ENCODE measurements around the gene RFNG. TPM values are rescaled to one million over a fixed set of nuclear protein-coding genes. Genes with fewer than 3 reads are reported as not detected.

The RFNG gene
- total RNA-seq, 1 experiment from 2014 or later, result 31.5 TPM

DNA sequence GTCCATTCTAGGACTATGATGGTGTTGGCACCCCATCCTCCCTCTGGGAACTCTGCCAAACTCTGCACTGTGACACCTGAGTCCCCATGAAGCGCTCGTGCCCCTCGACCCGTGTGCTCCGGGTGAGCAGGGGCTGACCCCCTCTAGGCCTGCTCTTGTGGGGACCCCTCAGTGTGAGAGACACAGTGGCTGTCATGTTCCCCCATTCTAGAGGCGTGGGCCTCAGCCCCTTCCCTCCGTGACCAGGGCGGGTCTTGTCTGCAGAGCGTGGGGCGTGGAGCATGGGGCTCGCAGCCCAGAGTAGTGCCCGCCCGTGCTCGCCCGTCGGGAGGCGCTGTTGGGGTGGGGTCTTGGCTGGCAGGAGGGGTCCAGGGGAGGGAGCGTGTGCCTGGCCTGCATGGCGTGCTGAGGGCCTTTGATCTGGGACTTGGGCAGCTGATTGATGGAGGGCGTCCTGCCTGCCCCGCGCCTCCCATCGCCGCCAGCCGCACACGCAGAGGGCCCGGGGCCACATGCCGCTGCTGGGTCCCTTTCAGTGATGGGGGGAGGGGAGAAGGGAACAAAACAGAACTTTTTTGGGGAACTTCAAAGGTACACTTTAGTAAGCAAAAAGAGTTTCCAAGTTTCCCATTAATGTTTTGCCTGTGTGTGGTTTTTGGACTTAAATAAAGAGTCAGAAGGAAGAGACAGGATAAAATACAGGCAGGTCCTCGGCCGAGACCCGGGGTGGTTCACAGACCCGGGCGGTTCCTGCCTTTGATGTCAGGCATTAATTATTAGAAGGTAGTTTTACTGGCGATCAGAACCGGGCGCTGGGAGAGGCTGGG lies 51.4 kb downstream of the RFNG start:
- TF ChIP-seq, protein P1, sequence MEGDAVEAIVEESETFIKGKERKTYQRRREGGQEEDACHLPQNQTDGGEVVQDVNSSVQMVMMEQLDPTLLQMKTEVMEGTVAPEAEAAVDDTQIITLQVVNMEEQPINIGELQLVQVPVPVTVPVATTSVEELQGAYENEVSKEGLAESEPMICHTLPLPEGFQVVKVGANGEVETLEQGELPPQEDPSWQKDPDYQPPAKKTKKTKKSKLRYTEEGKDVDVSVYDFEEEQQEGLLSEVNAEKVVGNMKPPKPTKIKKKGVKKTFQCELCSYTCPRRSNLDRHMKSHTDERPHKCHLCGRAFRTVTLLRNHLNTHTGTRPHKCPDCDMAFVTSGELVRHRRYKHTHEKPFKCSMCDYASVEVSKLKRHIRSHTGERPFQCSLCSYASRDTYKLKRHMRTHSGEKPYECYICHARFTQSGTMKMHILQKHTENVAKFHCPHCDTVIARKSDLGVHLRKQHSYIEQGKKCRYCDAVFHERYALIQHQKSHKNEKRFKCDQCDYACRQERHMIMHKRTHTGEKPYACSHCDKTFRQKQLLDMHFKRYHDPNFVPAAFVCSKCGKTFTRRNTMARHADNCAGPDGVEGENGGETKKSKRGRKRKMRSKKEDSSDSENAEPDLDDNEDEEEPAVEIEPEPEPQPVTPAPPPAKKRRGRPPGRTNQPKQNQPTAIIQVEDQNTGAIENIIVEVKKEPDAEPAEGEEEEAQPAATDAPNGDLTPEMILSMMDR (conservative IDR thresholded peaks at IDR 0.05; ENCODE audit: low read depth, low read length), result no peak
- TF ChIP-seq EZH2 (IDR thresholded peaks at IDR 0.05; ENCODE audit: borderline replicate concordance, low read depth, low read length, poor library complexity, severe bottlenecking), result no peak
- Histone ChIP-seq H3K36me3 (ENCODE audit: insufficient read depth, low read length, poor library complexity, severe bottlenecking) (no peaks in the 10 kb centered on the region), H3K27ac (ENCODE audit: low read depth, low read length, poor library complexity, severe bottlenecking) (no peak overlapping the region), H3K9me3 (ENCODE audit: low read depth, low read length, poor library complexity, severe bottlenecking) (no peaks in the 10 kb centered on the region), H3K4me3 (ENCODE audit: low read depth, low read length, poor library complexity, severe bottlenecking) (no peak overlapping the region), H3K27me3 (replicated peaks; ENCODE audit: insufficient read depth, low read depth, low read length, poor library complexity) (no peaks in the 10 kb centered on the region), H3K4me1 (ENCODE audit: insufficient read depth, low read length, poor library complexity, severe bottlenecking) (peaks cover 9% of the 10 kb centered on the region)
- BruUV-seq (replicated peaks), result no TSS peak
- POLR2A ChIA-PET (ENCODE audit: low non-redundant PET), result no interaction called here
- CTCF ChIA-PET, result no interaction called here
- no peak for DNase-seq (ENCODE audit: low spot score)
- intact Hi-C loops (cut with micrococcal nuclease; ENCODE audit: unreplicated experiment), result no loop called here

DNA sequence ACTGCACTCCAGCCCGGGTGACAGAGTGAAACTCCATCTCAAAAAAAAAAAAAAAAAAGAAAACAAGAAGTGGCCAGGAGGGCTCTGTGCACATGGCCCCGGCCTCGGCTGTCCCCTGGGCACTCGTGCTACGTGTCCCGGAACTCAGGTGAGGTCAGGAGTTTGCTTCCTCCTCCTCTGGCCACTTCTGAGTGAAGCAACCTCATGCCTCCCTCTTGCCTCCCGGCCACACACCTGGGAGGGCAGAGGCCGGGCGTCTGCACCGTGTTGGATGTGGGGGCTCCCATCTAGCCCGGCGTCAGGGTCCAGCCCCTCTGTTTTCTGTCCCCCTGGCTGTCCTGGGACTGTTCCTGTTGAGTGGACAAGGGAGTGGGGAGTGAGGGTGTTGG lies 52.0 kb downstream of the RFNG start:
- no peaks in the 10 kb centered on the region for H3K9me3 ChIP-seq (ENCODE audit: low read depth, low read length, poor library complexity, severe bottlenecking)
- ChIA-PET POLR2A (ENCODE audit: low non-redundant PET) (no interaction called here), CTCF (no interaction called here)
- peaks cover 9% of the 10 kb centered on the region for H3K4me1 ChIP-seq (ENCODE audit: insufficient read depth, low read length, poor library complexity, severe bottlenecking)
- no peaks in the 10 kb centered on the region for H3K36me3 ChIP-seq (ENCODE audit: insufficient read depth, low read length, poor library complexity, severe bottlenecking)
- intact Hi-C loops (cut with micrococcal nuclease; ENCODE audit: unreplicated experiment), result no loop called here
- BruUV-seq (replicated peaks), result no TSS peak
- no peak for DNase-seq (ENCODE audit: low spot score)
- TF ChIP-seq EZH2 (IDR thresholded peaks at IDR 0.05; ENCODE audit: borderline replicate concordance, low read depth, low read length, poor library complexity, severe bottlenecking), result no peak
- TF ChIP-seq, protein P1 (conservative IDR thresholded peaks at IDR 0.05; ENCODE audit: low read depth, low read length), result no peak
- no peak overlapping the region for H3K4me3 ChIP-seq (ENCODE audit: low read depth, low read length, poor library complexity, severe bottlenecking)
- no peak overlapping the region for H3K27ac ChIP-seq (ENCODE audit: low read depth, low read length, poor library complexity, severe bottlenecking)
- H3K27me3 ChIP-seq (replicated peaks; ENCODE audit: insufficient read depth, low read depth, low read length, poor library complexity), result no peaks in the 10 kb centered on the region

DNA sequence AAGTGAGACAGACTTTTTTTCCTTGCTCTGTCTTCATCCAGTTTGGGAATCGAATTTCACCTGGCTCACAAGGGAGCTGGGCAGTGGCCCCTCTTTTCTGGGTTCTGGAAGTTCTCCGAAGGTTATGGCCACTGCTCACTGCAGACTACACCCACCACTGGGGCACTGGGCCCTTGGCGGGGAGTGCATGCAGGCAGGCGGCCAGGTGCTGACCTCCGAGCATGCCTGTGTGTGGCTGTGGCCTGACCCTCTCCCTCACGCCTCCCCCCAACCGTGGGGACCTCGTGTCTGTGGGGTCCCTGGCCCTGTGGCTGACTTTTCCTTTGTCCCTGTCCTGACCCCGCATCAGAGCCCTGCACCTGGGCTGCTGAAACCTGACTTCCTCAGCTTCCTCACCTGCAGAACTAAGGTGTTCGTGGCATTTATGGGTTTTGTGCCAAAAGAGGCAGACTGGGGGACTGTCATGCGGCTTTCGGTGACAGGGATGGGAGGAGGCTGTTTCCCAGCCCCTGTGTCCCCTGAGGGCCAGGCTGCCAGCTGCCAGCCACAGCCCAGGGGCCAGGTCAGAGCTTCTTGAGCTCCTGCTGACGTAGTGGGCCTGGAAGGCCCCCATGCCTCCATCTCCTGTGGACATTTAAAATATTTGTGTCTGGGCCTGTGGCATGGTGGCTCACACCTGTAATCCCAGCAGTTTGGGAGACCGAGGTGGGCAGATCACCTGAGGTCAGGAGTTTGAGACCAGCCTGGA lies 52.7 kb downstream of the RFNG start:
- Histone ChIP-seq H3K9me3 (ENCODE audit: low read depth, low read length, poor library complexity, severe bottlenecking) (no peaks in the 10 kb centered on the region), H3K27me3 (replicated peaks; ENCODE audit: insufficient read depth, low read depth, low read length, poor library complexity) (no peaks in the 10 kb centered on the region), H3K4me1 (ENCODE audit: insufficient read depth, low read length, poor library complexity, severe bottlenecking) (peaks cover 6% of the 10 kb centered on the region), H3K4me3 (ENCODE audit: low read depth, low read length, poor library complexity, severe bottlenecking) (no peak overlapping the region), H3K27ac (ENCODE audit: low read depth, low read length, poor library complexity, severe bottlenecking) (no peak overlapping the region), H3K36me3 (ENCODE audit: insufficient read depth, low read length, poor library complexity, severe bottlenecking) (no peaks in the 10 kb centered on the region)
- no TSS peak for BruUV-seq (replicated peaks)
- TF ChIP-seq, protein P1 (conservative IDR thresholded peaks at IDR 0.05; ENCODE audit: low read depth, low read length), result no peak
- no peak for TF ChIP-seq EZH2 (IDR thresholded peaks at IDR 0.05; ENCODE audit: borderline replicate concordance, low read depth, low read length, poor library complexity, severe bottlenecking)
- POLR2A ChIA-PET (ENCODE audit: low non-redundant PET), result no interaction called here
- intact Hi-C loops (cut with micrococcal nuclease; ENCODE audit: unreplicated experiment), result no loop called here
- DNase-seq (ENCODE audit: low spot score), result no peak
- CTCF ChIA-PET, result no interaction called here

Data from A673 (cell line).